ENCODE measurements around the gene NYNRIN.
"Not testable (repeated sequence)": the region's sequence is repeated elsewhere in the genome, so short reads cannot be mapped to it uniquely, and the experiment has no call there.

The NYNRIN gene

DNA sequence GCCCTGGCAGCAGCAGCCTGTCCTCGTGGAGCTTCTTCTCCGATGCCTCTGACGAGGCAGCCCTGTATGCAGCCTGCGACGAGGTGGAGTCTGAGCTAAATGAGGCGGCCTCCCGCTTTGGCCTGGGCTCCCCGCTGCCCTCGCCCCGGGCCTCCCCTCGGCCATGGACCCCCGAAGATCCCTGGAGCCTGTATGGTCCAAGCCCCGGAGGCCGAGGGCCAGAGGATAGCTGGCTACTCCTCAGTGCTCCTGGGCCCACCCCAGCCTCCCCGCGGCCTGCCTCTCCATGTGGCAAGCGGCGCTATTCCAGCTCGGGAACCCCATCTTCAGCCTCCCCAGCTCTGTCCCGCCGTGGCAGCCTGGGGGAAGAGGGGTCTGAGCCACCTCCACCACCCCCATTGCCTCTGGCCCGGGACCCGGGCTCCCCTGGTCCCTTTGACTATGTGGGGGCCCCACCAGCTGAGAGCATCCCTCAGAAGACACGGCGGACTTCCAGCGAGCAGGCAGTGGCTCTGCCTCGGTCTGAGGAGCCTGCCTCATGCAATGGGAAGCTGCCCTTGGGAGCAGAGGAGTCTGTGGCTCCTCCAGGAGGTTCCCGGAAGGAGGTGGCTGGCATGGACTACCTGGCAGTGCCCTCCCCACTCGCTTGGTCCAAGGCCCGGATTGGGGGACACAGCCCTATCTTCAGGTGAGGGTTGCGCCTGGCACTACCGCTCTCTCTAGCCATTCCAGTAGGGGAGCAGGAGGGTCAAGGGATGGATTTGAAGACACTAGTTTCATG, 28.7 kb upstream of the NYNRIN start:
- DNase-seq (ENCODE audit: low read depth) = no peak
- TF ChIP-seq, protein P1, sequence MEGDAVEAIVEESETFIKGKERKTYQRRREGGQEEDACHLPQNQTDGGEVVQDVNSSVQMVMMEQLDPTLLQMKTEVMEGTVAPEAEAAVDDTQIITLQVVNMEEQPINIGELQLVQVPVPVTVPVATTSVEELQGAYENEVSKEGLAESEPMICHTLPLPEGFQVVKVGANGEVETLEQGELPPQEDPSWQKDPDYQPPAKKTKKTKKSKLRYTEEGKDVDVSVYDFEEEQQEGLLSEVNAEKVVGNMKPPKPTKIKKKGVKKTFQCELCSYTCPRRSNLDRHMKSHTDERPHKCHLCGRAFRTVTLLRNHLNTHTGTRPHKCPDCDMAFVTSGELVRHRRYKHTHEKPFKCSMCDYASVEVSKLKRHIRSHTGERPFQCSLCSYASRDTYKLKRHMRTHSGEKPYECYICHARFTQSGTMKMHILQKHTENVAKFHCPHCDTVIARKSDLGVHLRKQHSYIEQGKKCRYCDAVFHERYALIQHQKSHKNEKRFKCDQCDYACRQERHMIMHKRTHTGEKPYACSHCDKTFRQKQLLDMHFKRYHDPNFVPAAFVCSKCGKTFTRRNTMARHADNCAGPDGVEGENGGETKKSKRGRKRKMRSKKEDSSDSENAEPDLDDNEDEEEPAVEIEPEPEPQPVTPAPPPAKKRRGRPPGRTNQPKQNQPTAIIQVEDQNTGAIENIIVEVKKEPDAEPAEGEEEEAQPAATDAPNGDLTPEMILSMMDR (conservative IDR thresholded peaks at IDR 0.05; ENCODE audit: low read depth, low read length) = no peak
- H3K4me3 ChIP-seq (ENCODE audit: low read length) = no peak overlapping the region

DNA sequence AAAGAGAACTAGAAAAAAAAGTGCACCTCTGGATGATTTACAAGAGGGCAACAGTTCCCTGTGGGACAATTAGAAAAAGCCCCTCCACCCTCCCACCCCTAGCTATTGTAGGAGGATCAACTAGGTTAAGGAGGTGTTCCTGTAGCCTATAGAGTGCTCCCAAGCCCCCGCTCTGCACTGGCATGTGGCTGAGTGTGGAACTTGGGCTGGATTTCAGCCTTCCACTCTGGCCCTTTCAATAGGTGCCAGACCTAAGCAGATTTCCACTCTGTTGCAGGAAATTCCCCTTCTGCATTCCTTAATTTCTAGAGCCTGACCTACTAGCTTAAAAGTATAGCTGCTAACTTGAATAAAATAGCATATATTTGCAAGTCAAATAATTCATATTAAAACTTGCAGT, 28.1 kb upstream of the NYNRIN start:
- TF ChIP-seq, protein P1 (conservative IDR thresholded peaks at IDR 0.05; ENCODE audit: low read depth, low read length) = no peak
- no peak for DNase-seq (ENCODE audit: low read depth)
- H3K4me3 ChIP-seq (ENCODE audit: low read length) = no peak overlapping the region

DNA sequence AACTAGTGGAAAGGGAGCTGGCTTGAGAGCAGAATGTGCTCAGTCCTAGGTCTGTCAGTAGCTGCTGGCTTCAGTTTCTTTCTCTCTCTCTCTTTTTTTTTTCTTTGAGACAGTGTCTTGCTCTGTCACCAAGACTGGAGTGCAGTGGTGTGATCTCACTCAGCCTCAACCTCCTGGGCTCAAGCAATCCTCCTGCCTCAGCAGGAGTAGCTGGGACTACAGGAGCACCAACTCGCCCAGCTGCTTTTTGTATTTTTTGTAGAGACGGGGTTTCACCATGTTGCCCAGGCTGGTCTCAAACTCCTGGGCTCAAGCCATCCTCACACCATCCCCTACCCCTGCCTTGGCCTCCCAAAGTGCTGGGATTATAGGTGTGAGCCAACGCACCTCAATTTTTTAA, 27.2 kb upstream of the NYNRIN start:
- not testable (repeated sequence) for DNase-seq (ENCODE audit: low read depth); H3K4me3 ChIP-seq (ENCODE audit: low read length)

GRCh38 chr14:24372701-24373416, 25.9 kb upstream of the NYNRIN start:
- H3K4me3 ChIP-seq (ENCODE audit: low read length) = no peak overlapping the region
- TF ChIP-seq, protein P1 (conservative IDR thresholded peaks at IDR 0.05; ENCODE audit: low read depth, low read length) = no peak
- no peak for DNase-seq (ENCODE audit: low read depth)

GRCh38 chr14:24376448-24377070, 22.2 kb upstream of the NYNRIN start:
- TF ChIP-seq, protein P1 (conservative IDR thresholded peaks at IDR 0.05; ENCODE audit: low read depth, low read length) = no peak
- no peak for DNase-seq (ENCODE audit: low read depth)
- no peak overlapping the region for H3K4me3 ChIP-seq (ENCODE audit: low read length)

DNA sequence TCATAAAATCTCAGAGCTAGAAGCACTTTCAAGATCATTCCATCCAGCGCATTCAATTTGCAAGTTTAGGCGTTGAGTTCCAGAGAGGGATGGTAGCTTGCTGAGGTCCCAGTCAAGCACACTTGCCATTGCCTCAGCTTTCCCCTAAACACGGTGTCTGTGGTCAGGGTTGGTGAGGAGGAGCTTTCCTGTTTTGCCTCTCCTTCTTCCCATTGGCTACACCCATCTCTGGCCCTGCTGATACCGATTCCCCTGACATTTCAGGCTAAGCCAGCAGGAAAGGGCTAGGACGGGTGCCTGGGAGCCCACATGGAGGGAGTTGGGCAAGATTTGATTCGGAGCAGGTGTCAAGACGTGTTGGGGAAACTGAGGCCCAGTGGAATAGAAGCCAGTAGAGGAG, 21.7 kb upstream of the NYNRIN start:
- no peak for DNase-seq (ENCODE audit: low read depth)
- TF ChIP-seq, protein P1 (conservative IDR thresholded peaks at IDR 0.05; ENCODE audit: low read depth, low read length) = no peak
- H3K4me3 ChIP-seq (ENCODE audit: low read length) = no peak overlapping the region

GRCh38 chr14:24377657-24378056, 21.1 kb upstream of the NYNRIN start:
- TF ChIP-seq, protein P1 (conservative IDR thresholded peaks at IDR 0.05; ENCODE audit: low read depth, low read length) = no peak
- DNase-seq (ENCODE audit: low read depth) = no peak
- no peak overlapping the region for H3K4me3 ChIP-seq (ENCODE audit: low read length)

Measured in retinal pigment epithelial cell (primary cell).